Skin of body (tissue), 3 donors: ENCODE data around the gene GET3. TPM values are rescaled to one million over a fixed set of nuclear protein-coding genes. Genes with fewer than 3 reads are reported as not detected.
"Not testable (repeated sequence)": the region's sequence is repeated elsewhere in the genome, so short reads cannot be mapped to it uniquely, and the experiment has no call there.

Experiments
- DNase-seq: peaks from one replicate; lab custom pipeline; 2025; lab: John Stamatoyannopoulos, UW
- small RNA-seq: library from RNA; depleted of rRNA; stranded (forward); fragments of <200 nt; gene quantifications from one replicate; pipeline ENCODE3, GENCODE V24; 2014; ENCODE audit warnings: low replicate concordance
- total RNA-seq: library from RNA; depleted of rRNA; stranded (reverse); fragments of >200 nt; gene quantifications from one replicate; pipeline ENCODE4 v1.2.3, GENCODE V29; 2014

GET3 gene
- total RNA-seq, 1 donor from 2014 or later = 36.6 TPM

DNA sequence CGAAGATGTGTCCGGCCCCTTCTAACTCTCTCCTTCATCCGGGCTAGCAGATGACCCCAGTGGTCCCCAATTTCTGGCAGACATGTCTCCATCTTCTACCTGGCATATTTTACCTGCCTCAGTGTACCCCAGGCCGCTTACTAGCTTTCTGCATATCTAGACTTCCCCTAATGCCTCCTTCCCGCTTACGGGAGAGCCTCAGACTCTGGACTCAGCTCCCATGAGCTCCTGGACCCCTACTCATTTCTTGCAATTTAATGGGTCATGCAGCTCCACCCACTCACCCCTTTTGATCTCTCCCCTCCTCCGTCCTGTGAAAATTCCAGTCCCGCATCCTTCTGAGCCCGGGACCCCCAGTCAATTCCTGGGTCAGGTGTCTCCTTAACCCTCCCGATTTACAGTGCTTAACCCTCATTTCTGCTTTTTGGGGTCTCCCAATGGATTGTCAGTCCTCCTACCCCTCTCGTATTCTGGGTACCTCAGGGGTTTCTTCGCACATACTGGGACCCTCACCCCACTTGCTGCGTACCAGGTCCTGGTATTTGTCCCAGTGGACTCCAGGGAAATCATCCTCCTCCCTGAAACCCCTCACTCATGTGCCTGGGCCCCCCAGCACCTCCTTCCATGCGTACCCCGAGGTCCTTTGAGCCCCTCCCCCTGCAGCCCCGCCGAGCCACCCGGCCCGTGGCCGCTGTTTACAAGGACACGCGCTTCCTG lies 53.5 kb downstream of the GET3 start:
- DNase-seq = no peak

DNA sequence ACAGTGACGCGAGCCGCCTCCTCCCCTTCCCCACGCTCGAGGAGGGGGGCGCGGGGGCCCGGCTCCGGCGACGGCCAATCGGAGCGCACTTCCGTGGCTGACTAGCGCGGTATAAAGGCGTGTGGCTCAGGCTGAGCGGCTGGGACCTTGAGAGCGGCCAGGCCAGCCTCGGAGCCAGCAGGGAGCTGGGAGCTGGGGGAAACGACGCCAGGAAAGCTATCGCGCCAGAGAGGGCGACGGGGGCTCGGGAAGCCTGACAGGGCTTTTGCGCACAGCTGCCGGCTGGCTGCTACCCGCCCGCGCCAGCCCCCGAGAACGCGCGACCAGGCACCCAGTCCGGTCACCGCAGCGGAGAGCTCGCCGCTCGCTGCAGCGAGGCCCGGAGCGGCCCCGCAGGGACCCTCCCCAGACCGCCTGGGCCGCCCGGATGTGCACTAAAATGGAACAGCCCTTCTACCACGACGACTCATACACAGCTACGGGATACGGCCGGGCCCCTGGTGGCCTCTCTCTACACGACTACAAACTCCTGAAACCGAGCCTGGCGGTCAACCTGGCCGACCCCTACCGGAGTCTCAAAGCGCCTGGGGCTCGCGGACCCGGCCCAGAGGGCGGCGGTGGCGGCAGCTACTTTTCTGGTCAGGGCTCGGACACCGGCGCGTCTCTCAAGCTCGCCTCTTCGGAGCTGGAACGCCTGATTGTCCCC lies 54.2 kb downstream of the GET3 start, which contains the start of gene JUNB:
Gene JUNB, plus strand, starts transcription at position 142 of the 706 bp plus-strand sequence. Its CDS starts 286 bp downstream, at position 428.
- peak; percentile 94 for DNase-seq

DNA sequence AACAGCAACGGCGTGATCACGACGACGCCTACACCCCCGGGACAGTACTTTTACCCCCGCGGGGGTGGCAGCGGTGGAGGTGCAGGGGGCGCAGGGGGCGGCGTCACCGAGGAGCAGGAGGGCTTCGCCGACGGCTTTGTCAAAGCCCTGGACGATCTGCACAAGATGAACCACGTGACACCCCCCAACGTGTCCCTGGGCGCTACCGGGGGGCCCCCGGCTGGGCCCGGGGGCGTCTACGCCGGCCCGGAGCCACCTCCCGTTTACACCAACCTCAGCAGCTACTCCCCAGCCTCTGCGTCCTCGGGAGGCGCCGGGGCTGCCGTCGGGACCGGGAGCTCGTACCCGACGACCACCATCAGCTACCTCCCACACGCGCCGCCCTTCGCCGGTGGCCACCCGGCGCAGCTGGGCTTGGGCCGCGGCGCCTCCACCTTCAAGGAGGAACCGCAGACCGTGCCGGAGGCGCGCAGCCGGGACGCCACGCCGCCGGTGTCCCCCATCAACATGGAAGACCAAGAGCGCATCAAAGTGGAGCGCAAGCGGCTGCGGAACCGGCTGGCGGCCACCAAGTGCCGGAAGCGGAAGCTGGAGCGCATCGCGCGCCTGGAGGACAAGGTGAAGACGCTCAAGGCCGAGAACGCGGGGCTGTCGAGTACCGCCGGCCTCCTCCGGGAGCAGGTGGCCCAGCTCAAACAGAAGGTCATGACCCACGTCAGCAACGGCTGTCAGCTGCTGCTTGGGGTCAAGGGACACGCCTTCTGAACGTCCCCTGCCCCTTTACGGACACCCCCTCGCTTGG lies 55.0 kb downstream of the GET3 start:
- peak; percentile 22 for DNase-seq

DNA sequence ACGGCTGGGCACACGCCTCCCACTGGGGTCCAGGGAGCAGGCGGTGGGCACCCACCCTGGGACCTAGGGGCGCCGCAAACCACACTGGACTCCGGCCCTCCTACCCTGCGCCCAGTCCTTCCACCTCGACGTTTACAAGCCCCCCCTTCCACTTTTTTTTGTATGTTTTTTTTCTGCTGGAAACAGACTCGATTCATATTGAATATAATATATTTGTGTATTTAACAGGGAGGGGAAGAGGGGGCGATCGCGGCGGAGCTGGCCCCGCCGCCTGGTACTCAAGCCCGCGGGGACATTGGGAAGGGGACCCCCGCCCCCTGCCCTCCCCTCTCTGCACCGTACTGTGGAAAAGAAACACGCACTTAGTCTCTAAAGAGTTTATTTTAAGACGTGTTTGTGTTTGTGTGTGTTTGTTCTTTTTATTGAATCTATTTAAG lies 55.6 kb downstream of the GET3 start:
- no peak for DNase-seq

DNA sequence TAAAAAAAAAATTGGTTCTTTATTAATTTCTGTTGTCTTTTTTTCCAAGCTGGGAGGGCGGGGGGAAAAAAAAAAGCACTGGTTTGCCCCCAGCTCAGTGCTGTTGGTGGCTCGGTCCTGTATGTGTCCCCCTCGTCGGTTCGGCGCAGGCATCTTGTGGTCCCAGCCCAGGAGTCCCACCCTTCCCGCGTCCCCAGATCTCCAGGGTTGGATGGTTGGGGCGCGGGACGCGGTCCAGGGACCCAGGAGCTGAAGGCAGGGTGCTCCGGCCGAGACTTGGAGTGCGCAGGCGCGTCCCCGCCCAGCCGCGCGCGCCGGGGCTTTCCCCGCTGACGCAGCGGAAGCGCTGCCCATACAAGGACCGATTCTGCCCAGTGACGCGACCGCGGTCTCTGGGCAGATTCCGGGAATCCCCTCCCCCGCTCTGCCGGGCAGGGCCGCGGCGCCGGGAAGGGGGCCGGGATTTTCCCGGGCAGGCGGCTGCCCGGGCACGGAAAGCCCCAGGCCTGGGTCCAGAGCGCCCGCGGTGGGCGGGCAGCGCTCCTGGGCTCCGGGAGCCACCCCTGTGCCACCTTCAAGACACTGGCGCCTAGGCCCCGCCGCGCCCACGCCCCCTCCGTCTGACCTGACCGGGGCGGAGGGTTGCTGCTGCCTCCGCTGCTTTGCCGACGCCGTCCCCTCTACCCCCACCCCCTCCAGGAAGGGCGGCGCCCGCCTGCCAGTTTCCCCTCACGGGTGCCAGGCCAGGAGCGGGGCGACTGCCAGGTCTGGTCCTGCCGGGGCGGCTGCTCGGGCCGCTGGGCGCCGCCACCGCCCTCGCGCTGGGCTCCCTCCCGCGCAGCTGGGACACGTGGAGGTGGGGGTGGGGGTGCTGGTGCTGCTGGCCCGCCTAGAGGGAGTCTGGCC lies 56.2 kb downstream of the GET3 start:
- peak; percentile 94 for DNase-seq

DNA sequence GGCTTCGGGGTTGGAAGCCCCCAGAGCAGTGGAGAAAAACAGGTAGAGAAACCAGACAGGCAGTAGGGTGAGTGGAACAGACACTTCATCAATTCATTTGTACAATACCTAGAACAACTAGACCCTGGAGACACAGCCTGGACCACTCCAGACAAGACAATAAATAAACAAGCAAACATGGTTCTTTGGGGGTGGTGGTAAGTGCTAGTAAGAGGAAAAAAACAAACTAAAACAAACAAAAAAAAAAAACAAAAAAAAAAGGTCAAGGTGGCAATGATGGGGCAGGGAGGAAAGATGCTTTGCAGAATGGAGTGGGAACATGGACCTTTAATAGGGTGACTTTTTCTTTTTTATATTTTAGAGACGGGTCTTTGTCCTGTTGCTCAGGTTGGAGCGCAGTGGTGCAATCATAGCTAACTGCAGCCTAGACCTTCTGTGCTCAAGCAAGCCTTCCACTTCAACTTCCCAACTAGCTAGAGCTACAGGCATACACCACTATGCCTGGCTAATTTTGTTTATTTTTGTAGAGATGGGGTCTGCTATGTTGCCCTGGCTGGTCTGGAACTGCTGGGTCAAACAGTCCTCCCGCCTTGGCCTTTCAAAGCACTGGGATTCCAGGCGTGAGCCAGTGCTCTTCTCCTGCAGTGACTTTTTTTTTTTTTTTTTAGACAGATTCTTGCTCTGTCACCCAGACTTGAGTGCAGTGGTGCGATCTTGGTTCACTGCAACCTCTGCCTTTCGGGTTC lies 57.1 kb downstream of the GET3 start:
- no peak for DNase-seq

DNA sequence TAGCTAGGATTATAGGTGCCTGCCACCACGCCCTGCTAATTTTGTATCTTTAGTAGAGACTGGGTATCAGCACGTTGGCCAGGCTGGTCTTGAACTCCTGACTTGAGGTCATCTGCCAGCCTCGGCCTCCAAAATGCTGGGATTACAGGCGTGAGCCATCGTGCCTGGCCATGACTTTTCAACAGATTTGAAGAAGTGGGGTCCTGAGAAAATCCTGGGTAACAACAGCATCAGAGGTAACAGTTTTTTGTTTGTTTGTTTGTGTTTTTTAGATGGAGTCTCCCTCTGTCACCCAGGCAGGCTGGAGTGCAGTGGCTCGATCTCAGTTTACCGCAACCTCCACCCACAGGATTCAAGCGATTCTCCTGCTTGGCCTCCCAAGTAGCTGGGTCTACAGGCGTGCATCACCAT lies 57.7 kb downstream of the GET3 start:
- DNase-seq = no peak

DNA sequence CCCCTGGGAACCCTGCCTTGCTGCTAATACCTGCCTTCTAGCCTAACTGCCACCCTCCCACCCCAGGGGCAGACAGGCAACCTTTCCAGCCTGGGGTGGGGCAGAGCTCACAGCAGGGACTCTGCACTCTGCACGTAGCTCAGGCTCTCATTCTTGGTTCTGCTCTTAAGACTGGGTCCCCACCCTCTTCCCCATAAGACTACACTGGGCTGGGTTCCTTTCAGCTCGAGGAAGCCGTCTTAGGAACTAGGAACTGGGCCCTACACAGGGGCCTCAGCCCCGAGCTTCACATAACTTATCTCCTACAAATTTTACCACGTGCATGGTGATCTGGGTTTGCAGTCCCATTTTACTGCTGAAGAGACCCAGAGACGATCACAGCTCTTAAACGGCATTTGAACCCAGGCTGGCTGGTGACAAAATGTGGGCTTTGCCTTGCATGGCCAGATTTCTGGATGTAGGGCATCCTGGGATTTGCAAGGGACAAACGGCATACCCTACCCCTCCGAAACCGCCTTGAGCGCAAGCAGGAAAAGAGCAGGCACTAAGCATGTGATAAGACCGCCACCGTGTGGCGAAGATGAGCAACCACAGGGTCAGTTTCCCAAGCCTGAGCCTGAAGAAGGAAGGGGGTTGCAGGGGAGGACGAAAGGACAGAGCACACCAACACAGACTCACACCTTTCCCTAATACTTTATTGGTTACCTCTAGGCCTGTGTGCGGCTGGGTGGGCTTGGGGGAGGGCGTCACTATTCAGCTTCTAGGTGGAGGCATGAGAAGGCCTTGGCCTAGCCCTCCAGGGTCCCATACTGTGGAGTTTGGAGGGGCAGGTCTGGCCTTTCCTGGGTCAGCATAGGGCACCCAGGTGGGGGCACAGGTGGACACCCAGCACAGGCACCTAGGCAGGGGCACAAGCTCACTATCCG lies 59.1 kb downstream of the GET3 start:
- peak; percentile 83 for DNase-seq

DNA sequence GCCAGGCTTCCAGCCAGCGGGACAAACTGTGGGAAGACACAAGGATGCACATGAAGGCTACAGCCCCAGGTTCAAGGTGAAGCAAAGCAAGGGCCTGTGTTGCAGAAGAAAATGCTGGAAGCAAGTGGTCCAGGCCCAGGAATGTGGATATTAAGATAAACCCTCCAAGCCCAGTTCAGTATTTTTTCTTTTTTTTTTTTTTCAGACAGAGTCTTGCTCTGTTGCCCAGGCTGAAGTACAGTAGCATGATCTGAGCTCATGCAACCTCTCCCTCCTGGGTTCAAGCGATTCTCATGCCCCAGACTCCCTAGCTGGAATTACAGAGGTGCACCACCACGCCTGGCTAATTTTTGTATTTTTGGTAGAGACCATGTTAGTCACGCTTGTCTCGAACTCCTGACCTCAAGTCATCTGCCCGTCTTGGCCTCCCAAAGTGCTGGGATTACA lies 59.9 kb downstream of the GET3 start:
- no peak for DNase-seq

DNA sequence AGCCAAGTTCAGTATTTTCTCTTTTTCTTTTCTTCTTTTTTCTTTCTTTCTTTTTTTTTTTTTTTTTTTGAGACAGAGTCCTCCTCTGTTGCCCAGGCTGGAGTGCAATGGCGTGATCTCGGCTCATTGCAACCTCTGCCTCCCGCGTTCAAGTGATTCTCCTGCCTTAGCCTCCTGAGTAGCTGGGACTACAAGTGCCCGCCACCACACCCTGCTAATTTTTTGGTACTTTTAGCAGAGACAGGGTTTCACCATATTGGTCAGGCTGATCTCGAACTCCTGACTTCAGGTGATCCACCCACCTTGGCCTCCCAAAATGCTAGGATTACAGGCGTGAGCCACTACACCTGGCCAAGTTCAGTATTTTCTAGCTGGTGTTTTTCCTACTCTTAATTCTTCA lies 60.3 kb downstream of the GET3 start:
- DNase-seq = not testable (repeated sequence)

Small RNAs within 50 kb of the gene (small RNA-seq; reads per million reads assigned to genes)
- gene MIR5684 (not detected), gene SNORD41 (46.1 reads per million, percentile 95 among the genes with 10 or more reads in this experiment)

Other genes with a start within 250 kb of the GET3 start
- gene ZNF564, start 186.0 kb upstream of the GET3 start, total RNA-seq = 21.3 TPM
- 4.5 TPM for gene ZNF490, start 126.7 kb upstream of the GET3 start, total RNA-seq
- gene ZNF791, start 126.6 kb upstream of the GET3 start, total RNA-seq = 18.1 TPM
- 29.9 TPM for gene MAN2B1, start 70.8 kb upstream of the GET3 start, total RNA-seq
- 4.6 TPM for gene WDR83, start 70.7 kb upstream of the GET3 start, total RNA-seq
- 42.4 TPM for gene DHPS, start 55.6 kb upstream of the GET3 start, total RNA-seq
- not detected for gene GNG14, start 49.5 kb upstream of the GET3 start, total RNA-seq
- gene FBXW9, start 40.9 kb upstream of the GET3 start, total RNA-seq = 3.5 TPM
- 31.6 TPM for gene TNPO2, start 13.6 kb upstream of the GET3 start, total RNA-seq
- gene TRIR, start 2.8 kb upstream of the GET3 start, total RNA-seq = 98.1 TPM
- 0.99 TPM for gene BEST2, start 14.3 kb downstream of the GET3 start, total RNA-seq
- 31.8 TPM for gene HOOK2, start 38.1 kb downstream of the GET3 start, total RNA-seq
- gene JUNB, start 54.0 kb downstream of the GET3 start, total RNA-seq = 151 TPM
- 164 TPM for gene PRDX2, start 64.3 kb downstream of the GET3 start, total RNA-seq
- gene THSD8, start 64.6 kb downstream of the GET3 start, total RNA-seq = 0.39 TPM
- gene RNASEH2A, start 69.1 kb downstream of the GET3 start, total RNA-seq = 7.2 TPM
- gene RTBDN, start 97.1 kb downstream of the GET3 start, total RNA-seq = not detected
- 0.49 TPM for gene MAST1, start 101.0 kb downstream of the GET3 start, total RNA-seq
- gene DNASE2, start 144.0 kb downstream of the GET3 start, total RNA-seq = 14.1 TPM
- 1.7 TPM for gene KLF1, start 149.7 kb downstream of the GET3 start, total RNA-seq
- gene GCDH, start 153.7 kb downstream of the GET3 start, total RNA-seq = 20.4 TPM
- gene SYCE2, start 181.8 kb downstream of the GET3 start, total RNA-seq = 0.39 TPM
- 21.6 TPM for gene FARSA, start 196.2 kb downstream of the GET3 start, total RNA-seq
- gene CALR, start 201.1 kb downstream of the GET3 start, total RNA-seq = 401 TPM
- 42.5 TPM for gene RAD23A, start 208.4 kb downstream of the GET3 start, total RNA-seq
- gene GADD45GIP1, start 219.7 kb downstream of the GET3 start, total RNA-seq = 13.9 TPM
- not detected for gene DAND5, start 232.1 kb downstream of the GET3 start, total RNA-seq